Endothelial cell of umbilical vein (primary cell): Measurements from ENCODE around the gene FMN1.

ENCODE experiments used
- CTCF ChIP-seq, 2 donors: IDR thresholded peaks; 1 replicate in 1 of 2; 2 replicates in 1 of 2; pipeline ENCODE4 v1.5.1; 2011; ENCODE audit warnings: low read length in 2 of 2, mild to moderate bottlenecking in 2 of 2, moderate library complexity in 2 of 2, control low read depth in 1 of 2, inconsistent platforms in 1 of 2, low read depth in 1 of 2; ENCODE audit not compliant: insufficient read depth in 1 of 2; ENCODE audit errors: extremely low read depth in 1 of 2
- EZH2 ChIP-seq: IDR thresholded peaks from 2 replicates; pipeline ENCODE4 v1.6.1; 2012; ENCODE audit warnings: borderline replicate concordance, low read depth, mild to moderate bottlenecking, moderate library complexity, low read length, inconsistent platforms; ENCODE audit not compliant: severe bottlenecking
- FOS ChIP-seq: IDR thresholded peaks from 2 replicates; pipeline ENCODE4 v1.6.1; 2011; ENCODE audit warnings: mild to moderate bottlenecking, low read length, moderate library complexity, borderline replicate concordance; ENCODE audit not compliant: insufficient read depth
- JUN ChIP-seq: IDR thresholded peaks from 2 replicates; pipeline ENCODE4 v1.6.1; 2011; ENCODE audit warnings: borderline replicate concordance, low read depth; ENCODE audit not compliant: insufficient read length, insufficient read depth
- MAX ChIP-seq: IDR thresholded peaks from 2 replicates; pipeline ENCODE4 v1.6.1; 2011; ENCODE audit not compliant: insufficient read depth, insufficient read length
- MYC ChIP-seq: IDR thresholded peaks from one replicate; pipeline ENCODE4 v1.6.1; 2011; ENCODE audit warnings: mild to moderate bottlenecking, low read depth, low read length
- POLR2A ChIP-seq: IDR thresholded peaks from 2 replicates; pipeline ENCODE4 v1.6.1; 2012; ENCODE audit warnings: low read depth, mild to moderate bottlenecking, control low read depth, low read length
- POLR2AphosphoS5 ChIP-seq: IDR thresholded peaks from 2 replicates; pipeline ENCODE4 v1.6.1; 2012; ENCODE audit warnings: low read depth, mild to moderate bottlenecking, control low read depth, low read length, moderate library complexity; ENCODE audit not compliant: insufficient read depth

- TF ChIP-seq POLR2A (no peak), CTCF (IDR thresholded peaks at IDR 0.05; ENCODE audit: extremely low read depth in 1 of 2, insufficient read depth in 1 of 2, low read depth in 1 of 2, low read length in 2 of 2) (no peak), EZH2 (no peak), POLR2AphosphoS5 (no peak), MAX (no peak), JUN (no peak), MYC (no peak), FOS (no peak)
Measured at GRCh38 chr15:32840507-32841245, 353.8 kb downstream of the FMN1 start.
